ENCODE data around the gene CEP164. TPM values are rescaled to one million over a fixed set of nuclear protein-coding genes. Genes with fewer than 3 reads are reported as not detected.
"Not testable (repeated sequence)": the region's sequence is repeated elsewhere in the genome, so short reads cannot be mapped to it uniquely, and the experiment has no call there.

Gene CEP164
- total RNA-seq, 1 donor from 2014 or later: 25.2 TPM

- Histone ChIP-seq H3K4me3 (peak within 1 kb of the TSS; percentile 86), H3K9me3 (no peaks in the 10 kb centered on the region), H3K36me3 (no peaks in the 10 kb centered on the region), H3K27me3 (no peaks in the 10 kb centered on the region), H3K4me1 (peaks cover 24% of the 10 kb centered on the region), H3K27ac (peak within 1 kb of the TSS; percentile 6)
- ATAC-seq (peak; percentile 93), DNase-seq (peak; percentile 88)
- peak; percentile 49 for TF ChIP-seq CTCF (IDR thresholded peaks at IDR 0.05)
- intact Hi-C loops (cut with DNase I): no loop called here
These were observed 11.3 kb upstream of the CEP164 start, which contains the start of gene BACE1 for GRCh38 chr11:117316197-117316961. Gene BACE1, minus strand, starts transcription at chr11:117316256. Its CDS starts 461 bp downstream, at chr11:117315795.

DNA sequence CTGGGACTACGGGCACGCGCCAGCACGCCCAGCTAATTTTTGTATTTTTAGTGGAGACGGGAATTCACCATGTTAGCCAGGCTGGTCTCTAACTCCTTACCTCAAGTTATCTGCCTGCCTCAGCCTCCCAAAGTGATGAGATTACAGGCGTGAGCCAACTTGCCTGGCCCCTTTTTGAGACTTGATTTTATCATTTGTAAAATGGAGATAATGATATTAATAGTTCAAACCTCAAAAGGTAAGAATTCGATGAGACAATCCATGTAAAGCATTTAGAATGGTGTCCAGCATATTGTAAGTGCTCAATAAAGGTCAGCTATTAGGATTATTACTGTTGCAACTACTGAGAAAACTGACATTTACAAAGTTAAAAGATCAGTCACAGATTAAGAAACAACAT, 8.9 kb upstream of the CEP164 start:
- Histone ChIP-seq H3K4me3 (no peak overlapping the region), H3K4me1 (peaks cover 22% of the 10 kb centered on the region), H3K36me3 (no peaks in the 10 kb centered on the region), H3K9me3 (no peaks in the 10 kb centered on the region), H3K27me3 (no peaks in the 10 kb centered on the region), H3K27ac (no peak overlapping the region)
- DNase-seq: no peak
- TF ChIP-seq CTCF (IDR thresholded peaks at IDR 0.05): no peak
- intact Hi-C loops (cut with DNase I): no loop called here
- ATAC-seq: no peak

DNA sequence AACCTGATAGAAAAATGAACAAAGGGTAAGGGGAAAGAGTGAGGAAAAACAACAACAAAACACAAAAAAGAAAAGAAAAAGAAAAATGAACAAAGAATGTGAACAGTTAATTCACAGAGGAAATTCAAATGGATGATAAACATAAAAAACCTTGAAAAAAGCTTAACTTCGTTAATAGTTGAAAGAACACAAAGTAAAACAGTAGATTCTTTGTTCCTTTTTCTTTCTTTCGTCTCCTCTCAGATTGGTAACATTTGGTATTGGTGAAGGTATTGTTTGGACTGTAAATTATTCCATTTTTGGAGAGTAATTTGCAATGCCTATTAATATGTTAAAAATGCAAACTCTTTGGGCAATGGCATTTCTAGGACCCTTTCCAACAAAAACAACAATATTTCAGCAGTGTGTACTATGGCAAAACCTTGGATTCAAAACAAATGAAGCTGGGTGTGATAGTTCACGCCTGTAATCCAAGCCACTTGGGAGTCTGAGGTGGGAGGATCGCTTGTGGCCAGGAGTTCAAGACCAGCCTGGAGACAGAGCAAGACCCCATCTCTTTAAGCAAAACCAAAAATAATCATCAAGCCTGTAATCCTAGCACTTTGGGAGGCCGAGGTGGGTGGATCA, 8.3 kb upstream of the CEP164 start:
- intact Hi-C loops (cut with DNase I): no loop called here
- no peak overlapping the region for H3K4me3 ChIP-seq
- peaks cover 18% of the 10 kb centered on the region for H3K4me1 ChIP-seq
- H3K36me3 ChIP-seq: no peaks in the 10 kb centered on the region
- no peaks in the 10 kb centered on the region for H3K9me3 ChIP-seq
- no peak for ATAC-seq
- no peak overlapping the region for H3K27ac ChIP-seq
- TF ChIP-seq CTCF (IDR thresholded peaks at IDR 0.05): no peak
- no peak for DNase-seq
- no peaks in the 10 kb centered on the region for H3K27me3 ChIP-seq

DNA sequence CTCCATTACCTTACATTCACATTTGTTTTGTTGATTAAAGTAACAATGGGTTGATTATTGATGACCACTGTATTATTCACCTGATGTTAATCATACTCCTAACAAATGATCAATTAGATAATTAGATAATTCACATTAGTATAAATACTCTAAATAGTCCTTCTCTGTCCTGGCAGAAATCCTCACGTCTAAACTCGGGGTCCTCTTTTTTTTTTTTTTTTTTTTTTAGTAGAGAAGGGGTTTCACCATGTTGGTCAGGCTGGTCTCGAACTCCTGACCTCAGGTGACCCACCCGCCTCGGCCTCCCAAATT, 443 bp upstream of the CEP164 start:
- H3K27me3 ChIP-seq; H3K36me3 ChIP-seq; intact Hi-C loops (cut with DNase I); H3K4me1 ChIP-seq; H3K9me3 ChIP-seq; ATAC-seq; DNase-seq: not testable (repeated sequence)
- Histone ChIP-seq H3K27ac (peak overlapping the region; percentile 97), H3K4me3 (peak overlapping the region; percentile 88)

GRCh38 chr11:117328375-117329010, 839 bp downstream of the CEP164 start:
- Histone ChIP-seq H3K9me3 (no peaks in the 10 kb centered on the region), H3K4me1 (peaks cover 9% of the 10 kb centered on the region), H3K36me3 (no peaks in the 10 kb centered on the region), H3K27me3 (no peaks in the 10 kb centered on the region), H3K27ac (peak overlapping the region; percentile 97), H3K4me3 (peak overlapping the region; percentile 88)
- TF ChIP-seq CTCF (IDR thresholded peaks at IDR 0.05): no peak
- intact Hi-C loops (cut with DNase I): no loop called here
- DNase-seq (no peak), ATAC-seq (peak; percentile 18)

- no peak for TF ChIP-seq CTCF (IDR thresholded peaks at IDR 0.05)
These were observed 5.2 kb downstream of the CEP164 start for GRCh38 chr11:117332843-117333242.

More at GRCh38 chr11:117332843-117333242, 5.2 kb downstream of the CEP164 start:
- ATAC-seq: no peak
- H3K27ac ChIP-seq: no peak overlapping the region
- H3K4me1 ChIP-seq: peaks cover 9% of the 10 kb centered on the region
- H3K9me3 ChIP-seq: no peaks in the 10 kb centered on the region
- no peak overlapping the region for H3K4me3 ChIP-seq
- H3K27me3 ChIP-seq: no peaks in the 10 kb centered on the region
- peaks cover 6% of the 10 kb centered on the region for H3K36me3 ChIP-seq
- intact Hi-C loops (cut with DNase I): no loop called here
- no peak for DNase-seq
